ENCODE measurements around the gene OR51B6. TPM values are rescaled to one million over a fixed set of nuclear protein-coding genes. Genes with fewer than 3 reads are reported as not detected.

OR51B6 gene
- polyA plus RNA-seq, 3 donors: not detected

- Histone ChIP-seq H3K27ac (ENCODE audit: low read depth in 1 of 2, low read length in 2 of 2) (no peak overlapping the region), H4K20me1 (ENCODE audit: insufficient read depth, low read length) (no peaks in the 10 kb centered on the region), H3K27me3 (ENCODE audit: control insufficient read depth in 2 of 2, insufficient read depth in 2 of 2, low read length in 2 of 2) (no peaks in the 10 kb centered on the region), H2AFZ (ENCODE audit: insufficient read depth, low read depth, low read length, poor library complexity, severe bottlenecking) (no peak overlapping the region), H3K9me3 (replicated peaks in 1 of 2; ENCODE audit: control insufficient read depth in 1 of 2, insufficient read depth in 1 of 2, low read length in 2 of 2) (no peaks in the 10 kb centered on the region), H3K9ac (ENCODE audit: insufficient read depth, low read length, poor library complexity, severe bottlenecking) (no peak overlapping the region), H3K79me2 (ENCODE audit: insufficient read depth, low read length) (no peaks in the 10 kb centered on the region), H3K36me3 (replicated peaks in 1 of 2; ENCODE audit: control insufficient read depth in 1 of 2, insufficient read depth in 2 of 2, low read length in 2 of 2) (no peaks in the 10 kb centered on the region), H3K4me1 (ENCODE audit: control insufficient read depth in 1 of 2, insufficient read depth in 2 of 2, low read length in 2 of 2) (no peaks in the 10 kb centered on the region), H3K4me2 (replicated peaks; ENCODE audit: extremely low read depth, low read length, poor library complexity, severe bottlenecking) (no peak overlapping the region), H3K4me3 (replicated peaks in 1 of 3; ENCODE audit: low read depth in 2 of 3, low read length in 3 of 3) (no peak overlapping the region)
- Mint-ChIP-seq H3K9me3 (peaks cover 0 to 6% (median under 1%) of the 10 kb centered on the region in 7 donors), H3K27ac (no peak overlapping the region), H3K27me3 (ENCODE audit: low read depth in 3 of 3) (peaks cover 0 to 4% (median 0%) of the 10 kb centered on the region in 3 donors), H3K4me1 (no peaks in the 10 kb centered on the region), H3K4me3 (no peak overlapping the region), H3K36me3 (no peaks in the 10 kb centered on the region)
- TF ChIP-seq CTCF (IDR thresholded peaks at IDR 0.05): no peak
- WGBS (ENCODE audit: insufficient coverage): no CpG with 5 or more reads among the region's 3 CpGs
- intact Hi-C loops (cut with micrococcal nuclease): no loop called here
- DNase-seq: no peak
Observed at GRCh38 chr11:5362017-5362625, 10.8 kb downstream of the OR51B6 start.

DNA sequence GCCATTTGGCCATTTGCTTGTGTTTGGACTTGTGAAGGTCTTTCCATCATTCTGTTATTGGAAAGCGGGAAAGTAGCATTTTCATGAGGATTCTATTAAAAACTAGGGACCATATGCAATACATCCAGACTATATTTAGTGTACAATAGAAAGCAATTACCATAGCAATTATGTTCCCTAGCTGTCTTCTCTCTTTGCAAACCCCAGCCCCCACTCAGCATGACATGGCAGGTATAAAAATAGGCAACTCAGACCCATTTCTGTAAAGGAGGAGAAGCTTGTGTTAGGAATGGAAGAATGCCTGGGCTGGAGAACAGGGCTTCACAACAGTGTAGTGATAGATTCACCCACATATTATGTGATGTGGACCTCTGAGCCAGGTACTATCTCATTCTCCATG lies 12.4 kb downstream of the OR51B6 start:
- Histone ChIP-seq H3K79me2 (ENCODE audit: insufficient read depth, low read length) (no peaks in the 10 kb centered on the region), H3K36me3 (replicated peaks in 1 of 2; ENCODE audit: control insufficient read depth in 1 of 2, insufficient read depth in 2 of 2, low read length in 2 of 2) (no peaks in the 10 kb centered on the region)
- intact Hi-C loops (cut with micrococcal nuclease): no loop called here

More for the DNA sequence above, 12.4 kb downstream of the OR51B6 start:
- H3K27me3 Mint-ChIP-seq (ENCODE audit: low read depth in 3 of 3): peaks cover 0 to 4% (median 0%) of the 10 kb centered on the region in 3 donors
- WGBS (ENCODE audit: insufficient coverage): no CpG with 5 or more reads among the region's 1 CpG
- Histone ChIP-seq H3K4me2 (replicated peaks; ENCODE audit: extremely low read depth, low read length, poor library complexity, severe bottlenecking) (no peak overlapping the region), H3K9ac (ENCODE audit: insufficient read depth, low read length, poor library complexity, severe bottlenecking) (no peak overlapping the region), H4K20me1 (ENCODE audit: insufficient read depth, low read length) (no peaks in the 10 kb centered on the region), H3K4me1 (ENCODE audit: control insufficient read depth in 1 of 2, insufficient read depth in 2 of 2, low read length in 2 of 2) (no peaks in the 10 kb centered on the region), H3K4me3 (replicated peaks in 1 of 3; ENCODE audit: low read depth in 2 of 3, low read length in 3 of 3) (no peak overlapping the region), H3K27me3 (ENCODE audit: control insufficient read depth in 2 of 2, insufficient read depth in 2 of 2, low read length in 2 of 2) (no peaks in the 10 kb centered on the region), H2AFZ (ENCODE audit: insufficient read depth, low read depth, low read length, poor library complexity, severe bottlenecking) (no peak overlapping the region), H3K27ac (ENCODE audit: low read depth in 1 of 2, low read length in 2 of 2) (no peak overlapping the region), H3K9me3 (replicated peaks in 1 of 2; ENCODE audit: control insufficient read depth in 1 of 2, insufficient read depth in 1 of 2, low read length in 2 of 2) (no peaks in the 10 kb centered on the region)
- no peak overlapping the region for H3K4me3 Mint-ChIP-seq
- TF ChIP-seq CTCF (IDR thresholded peaks at IDR 0.05): no peak
- DNase-seq: no peak
- no peak overlapping the region for H3K27ac Mint-ChIP-seq
- H3K4me1 Mint-ChIP-seq: peaks cover 3% of the 10 kb centered on the region
- H3K9me3 Mint-ChIP-seq: peaks cover 0 to 4% (median 0%) of the 10 kb centered on the region in 7 donors
- no peaks in the 10 kb centered on the region for H3K36me3 Mint-ChIP-seq

Measured in CD14-positive monocyte (primary cell).